ENCODE results near the gene MGST3. TPM values are rescaled to one million over a fixed set of nuclear protein-coding genes. Genes with fewer than 3 reads are reported as not detected.

MGST3 gene
- polyA plus RNA-seq, 1 of the 3 experiments (the other 2 are of a cell fraction): 270 TPM

DNA sequence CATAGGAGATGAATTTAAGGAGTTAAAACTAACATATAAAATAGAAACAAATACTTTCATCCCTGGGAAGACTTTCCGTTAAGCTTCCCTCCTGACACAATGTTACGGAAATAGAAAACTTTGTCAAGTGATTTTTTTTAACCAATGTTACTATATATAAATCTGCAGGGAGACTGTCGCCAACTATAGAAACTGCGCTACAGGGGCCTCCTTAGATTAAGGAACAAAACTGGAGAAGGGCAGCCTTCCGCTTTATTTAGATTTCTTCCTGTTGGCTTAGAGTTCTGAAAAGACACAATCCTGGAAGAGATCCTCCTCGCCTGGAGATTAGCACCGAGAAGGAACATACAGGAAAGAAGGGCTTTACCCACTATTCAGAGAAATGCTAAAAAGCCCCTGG, 1.5 kb downstream of the MGST3 start:
- CTCF ChIA-PET: interaction anchor here (0.8 to 1.5 kb wide), 3 partner anchors 13 to 281 kb away, joined by 3 to 5 read pairs (median 3); no protein-coding TSS in a partner anchor
- no peak for DNase-seq

DNA sequence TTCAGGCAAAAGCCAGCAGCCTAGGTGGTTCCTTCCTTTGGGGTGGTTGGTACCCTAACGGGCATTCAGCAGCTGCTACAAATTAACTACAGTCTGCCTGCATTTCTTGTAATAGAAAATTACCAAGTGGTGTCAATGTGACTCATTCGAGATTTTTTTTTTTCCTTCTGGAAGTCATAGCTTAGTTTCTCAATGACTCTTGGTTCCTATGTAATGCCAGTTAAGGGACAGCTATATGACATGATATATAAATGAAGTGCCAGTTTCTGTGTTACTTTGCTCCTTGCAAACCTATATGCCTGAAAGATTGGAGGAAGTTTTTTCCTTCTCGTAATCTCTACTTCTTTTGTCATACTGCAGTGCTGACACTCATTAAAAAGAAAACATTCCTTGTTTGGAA, 2.6 kb downstream of the MGST3 start:
- peaks cover 11% of the 10 kb centered on the region for H3F3A ChIP-seq (replicated peaks; ENCODE audit: insufficient read depth)
- H3K4me2 ChIP-seq: 0 out of 2 replicates have a peak overlapping the region, but pooled peaks have one; percentile 6
- DNase-seq: no peak
- WGBS (ENCODE audit: low lambda C conversion rate): 56% methylated on average over 3 of the region's 3 CpGs
- CTCF ChIA-PET: no interaction called here
- H3K9ac ChIP-seq: no peak overlapping the region
- peaks cover 9 to 24% of the 10 kb centered on the region in 2 experiments; a peak in 3 of 4 replicates for H3K4me1 ChIP-seq (ENCODE audit: control insufficient read depth in 1 of 2, insufficient read depth in 2 of 2, low read depth in 1 of 2, low read length in 1 of 2)
- H3K4me3 ChIP-seq (ENCODE audit: low read depth in 2 of 2, low read length in 1 of 2): no peak overlapping the region
- H4K20me1 ChIP-seq (ENCODE audit: insufficient read depth): peaks cover 24% of the 10 kb centered on the region
- peaks cover 12 to 18% of the 10 kb centered on the region in 2 experiments for H3K36me3 ChIP-seq (replicated peaks in 1 of 2; ENCODE audit: control insufficient read depth in 1 of 2, insufficient read depth in 2 of 2, low read length in 1 of 2)
- H3K27me3 ChIP-seq (ENCODE audit: insufficient read depth): no peaks in the 10 kb centered on the region
- peaks cover 60% of the 10 kb centered on the region for H3K79me2 ChIP-seq (ENCODE audit: insufficient read depth)
- H3K9me3 ChIP-seq: no peaks in the 10 kb centered on the region
- TF ChIP-seq TAF1 (IDR thresholded peaks at IDR 0.05; ENCODE audit: borderline replicate concordance, low read depth, low read length) (no peak), CHD2 (IDR thresholded peaks at IDR 0.05; ENCODE audit: low read length, partially characterized antibody) (no peak), TCF12 (IDR thresholded peaks at IDR 0.05) (peak; percentile 34; the same call in 1 of the 2 replicates), EZH2phosphoT487 (IDR thresholded peaks at IDR 0.05; ENCODE audit: borderline replicate concordance, low read depth) (no peak), ELF1 (IDR thresholded peaks at IDR 0.05) (no peak), PBX3 (IDR thresholded peaks at IDR 0.05) (no peak), RAD21 (IDR thresholded peaks at IDR 0.05; ENCODE audit: low read length) (no peak), FOSL2 (IDR thresholded peaks at IDR 0.05; ENCODE audit: borderline replicate concordance, low read depth) (peak; percentile 34; the same call in 1 of the 2 replicates), JUND (IDR thresholded peaks at IDR 0.05) (0 out of 2 replicates have a peak, but pooled peaks have one; percentile 6), SMC3 (IDR thresholded peaks at IDR 0.05; ENCODE audit: low read depth, low read length) (no peak)
- TF ChIP-seq, protein P1, sequence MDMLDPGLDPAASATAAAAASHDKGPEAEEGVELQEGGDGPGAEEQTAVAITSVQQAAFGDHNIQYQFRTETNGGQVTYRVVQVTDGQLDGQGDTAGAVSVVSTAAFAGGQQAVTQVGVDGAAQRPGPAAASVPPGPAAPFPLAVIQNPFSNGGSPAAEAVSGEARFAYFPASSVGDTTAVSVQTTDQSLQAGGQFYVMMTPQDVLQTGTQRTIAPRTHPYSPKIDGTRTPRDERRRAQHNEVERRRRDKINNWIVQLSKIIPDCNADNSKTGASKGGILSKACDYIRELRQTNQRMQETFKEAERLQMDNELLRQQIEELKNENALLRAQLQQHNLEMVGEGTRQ (IDR thresholded peaks at IDR 0.05; ENCODE audit: borderline replicate concordance, low read depth, low read length): no peak
- POLR2A ChIA-PET: no interaction called here
- H3K27ac ChIP-seq (ENCODE audit: low read depth in 2 of 2, low read length in 1 of 2): peak overlapping the region in 1 of 2 experiments; percentile 25; a peak in 1 of 4 replicates
- H2AFZ ChIP-seq (ENCODE audit: low read depth): no peak overlapping the region
- H3K9me2 ChIP-seq: no peaks in the 10 kb centered on the region

More for the DNA sequence above, 1.5 kb downstream of the MGST3 start:
- POLR2A ChIA-PET: interaction anchor here (0.9 kb wide), 1 partner anchor 234 kb away, joined by 4 read pairs; no protein-coding TSS in a partner anchor
- Histone ChIP-seq H3K4me2 (peak overlapping the region; percentile 79), H3K4me1 (ENCODE audit: control insufficient read depth in 1 of 2, insufficient read depth in 2 of 2, low read depth in 1 of 2, low read length in 1 of 2) (peaks cover 9 to 24% of the 10 kb centered on the region in 2 experiments; a peak in 3 of 4 replicates), H4K20me1 (ENCODE audit: insufficient read depth) (peaks cover 24% of the 10 kb centered on the region), H3K27me3 (ENCODE audit: insufficient read depth) (no peaks in the 10 kb centered on the region), H3K4me3 (ENCODE audit: low read depth in 2 of 2, low read length in 1 of 2) (peak overlapping the region; percentile 77 to 99; a peak in 3 of 4 replicates), H3K36me3 (replicated peaks in 1 of 2; ENCODE audit: control insufficient read depth in 1 of 2, insufficient read depth in 2 of 2, low read length in 1 of 2) (peaks cover 12 to 18% of the 10 kb centered on the region in 2 experiments), H3K9me3 (no peaks in the 10 kb centered on the region), H3K27ac (ENCODE audit: low read depth in 2 of 2, low read length in 1 of 2) (peak overlapping the region; percentile 11 to 80; a peak in 3 of 4 replicates), H3F3A (replicated peaks; ENCODE audit: insufficient read depth) (peaks cover 11% of the 10 kb centered on the region), H2AFZ (ENCODE audit: low read depth) (no peak overlapping the region), H3K79me2 (ENCODE audit: insufficient read depth) (peaks cover 49% of the 10 kb centered on the region), H3K9me2 (no peaks in the 10 kb centered on the region), H3K9ac (peak overlapping the region; percentile 69)
- 77% methylated on average over 7 of the region's 7 CpGs for WGBS (ENCODE audit: low lambda C conversion rate)
- TF ChIP-seq GABPA (IDR thresholded peaks at IDR 0.05; ENCODE audit: low read depth) (no peak), MEF2A (IDR thresholded peaks at IDR 0.05; ENCODE audit: borderline replicate concordance, low read depth) (peak; percentile 2; the same call in 1 of the 2 replicates), RFX5 (IDR thresholded peaks at IDR 0.05; ENCODE audit: low read length) (no peak)
